Esophagus muscularis mucosa (tissue), 4 donors: ENCODE results near the gene ASB2. TPM values are rescaled to one million over a fixed set of nuclear protein-coding genes. Genes with fewer than 3 reads are reported as not detected.

Source experiments
- DNase-seq: peaks from one replicate; pipeline ENCODE4 v3.0.0-alpha.2; 2017; ENCODE audit errors: extremely low spot score
- H3K27ac ChIP-seq, 4 donors: fragments of 200-600 bp; sonication (generic); replicated peaks in 1 of 4; 1 replicate in 3 of 4; 2 replicates in 1 of 4; pipeline ENCODE4 v1.5.1; 2016 to 2019; ENCODE audit warnings: mild to moderate bottlenecking in 1 of 4
- H3K27me3 ChIP-seq, 4 donors: fragments of 200-600 bp; sonication (generic); one replicate each; pipeline versions ENCODE4 v1.5.1 to v1.6.0; 2016 to 2019
- H3K36me3 ChIP-seq, 4 donors: fragments of 200-600 bp; sonication (generic); one replicate each; pipeline ENCODE4 v1.5.1; 2016 to 2019
- H3K4me1 ChIP-seq, 4 donors: fragments of 200-600 bp; sonication (generic); one replicate each; pipeline ENCODE4 v1.5.1; 2016 to 2019
- H3K4me3 ChIP-seq, 4 donors: fragments of 200-600 bp; sonication (generic); 1 replicate in 2 of 4; 2 replicates in 2 of 4; pipeline ENCODE4 v1.5.1; 2016 to 2019; ENCODE audit warnings: mild to moderate bottlenecking in 4 of 4, moderate library complexity in 1 of 4
- H3K9me3 ChIP-seq, 4 donors: fragments of 200-600 bp; sonication (generic); 1 replicate in 3 of 4; 2 replicates in 1 of 4; pipeline ENCODE4 v1.5.1; 2016 to 2019
- EP300 ChIP-seq: sonication (generic); formaldehyde crosslinking; IDR thresholded peaks from one replicate; pipeline ENCODE4 v1.6.1; 2017; ENCODE audit warnings: antibody characterized with exemption
- POLR2A ChIP-seq: fragments of 450-650 bp; IDR thresholded peaks from one replicate; pipeline ENCODE4 v1.6.1; 2017; ENCODE audit warnings: antibody characterized with exemption, moderate library complexity, mild to moderate bottlenecking, low read depth
- POLR2AphosphoS5 ChIP-seq, 2 donors: sonication (generic); formaldehyde crosslinking; IDR thresholded peaks; one replicate each; pipeline ENCODE4 v1.6.1; 2017; ENCODE audit warnings: antibody characterized with exemption in 2 of 2
- WGBS: methylation state at CpG from one replicate; pipeline ENCODE4 v1.1.5; 2018; 5-methylcytosine and 5-hydroxymethylcytosine counted together
- intact Hi-C: fragments of 100-400 bp; cut with DNase I; formaldehyde crosslinking; loops from one replicate; pipeline ENCODE4 v1.15.1; 2023
- total RNA-seq, 4 donors: library from RNA; depleted of rRNA; stranded (reverse); fragments of >200 nt; gene quantifications; one replicate each; pipeline versions ENCODE4 v1.1.0 to v1.2.1, GENCODE V29; 2016
- TF ChIP-seq, protein P1 (sequence below), 3 experiments: fragments of 200-600 bp in 2 of 3; fragments of 450-650 bp in 1 of 3; sonication (generic) in 2 of 3; IDR thresholded peaks; one replicate each; pipeline ENCODE4 v1.5.1; 2017 to 2019; ENCODE audit warnings: antibody characterized with exemption in 3 of 3, mild to moderate bottlenecking in 2 of 3, moderate library complexity in 1 of 3

ASB2 gene
- total RNA-seq, 4 donors from 2014 or later: 53.5 to 164 (median 105) TPM

DNA sequence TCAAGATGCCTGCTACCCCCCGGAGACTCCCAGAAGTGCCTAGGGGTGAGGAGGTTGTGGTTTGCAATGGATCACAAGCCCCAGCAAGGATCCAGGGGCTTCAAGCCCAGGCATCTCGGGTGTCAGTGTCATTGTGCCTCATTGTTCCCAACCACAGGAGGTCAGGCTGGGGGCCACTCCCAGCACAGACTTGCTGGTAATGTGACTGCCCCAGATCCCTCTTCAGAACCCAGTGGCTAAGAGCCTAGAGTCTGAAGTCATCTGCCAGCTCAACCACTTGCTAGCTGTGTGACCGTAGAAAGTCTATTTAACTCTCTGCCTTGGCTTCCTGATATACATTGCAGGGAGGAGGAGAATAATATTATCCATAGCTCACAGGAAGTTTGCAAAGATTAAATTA is 7.7 kb upstream of the ASB2 start:
- intact Hi-C loops: no loop called here
- Histone ChIP-seq H3K4me1 (peaks cover 53 to 81% (median 69%) of the 10 kb centered on the region in 4 donors), H3K9me3 (no peaks in the 10 kb centered on the region), H3K36me3 (no peaks in the 10 kb centered on the region), H3K27me3 (no peaks in the 10 kb centered on the region), H3K4me3 (no peak overlapping the region), H3K27ac (peak overlapping the region; percentile 88 to 95 (median 90))
- no peak for TF ChIP-seq EP300
- TF ChIP-seq, protein P1, sequence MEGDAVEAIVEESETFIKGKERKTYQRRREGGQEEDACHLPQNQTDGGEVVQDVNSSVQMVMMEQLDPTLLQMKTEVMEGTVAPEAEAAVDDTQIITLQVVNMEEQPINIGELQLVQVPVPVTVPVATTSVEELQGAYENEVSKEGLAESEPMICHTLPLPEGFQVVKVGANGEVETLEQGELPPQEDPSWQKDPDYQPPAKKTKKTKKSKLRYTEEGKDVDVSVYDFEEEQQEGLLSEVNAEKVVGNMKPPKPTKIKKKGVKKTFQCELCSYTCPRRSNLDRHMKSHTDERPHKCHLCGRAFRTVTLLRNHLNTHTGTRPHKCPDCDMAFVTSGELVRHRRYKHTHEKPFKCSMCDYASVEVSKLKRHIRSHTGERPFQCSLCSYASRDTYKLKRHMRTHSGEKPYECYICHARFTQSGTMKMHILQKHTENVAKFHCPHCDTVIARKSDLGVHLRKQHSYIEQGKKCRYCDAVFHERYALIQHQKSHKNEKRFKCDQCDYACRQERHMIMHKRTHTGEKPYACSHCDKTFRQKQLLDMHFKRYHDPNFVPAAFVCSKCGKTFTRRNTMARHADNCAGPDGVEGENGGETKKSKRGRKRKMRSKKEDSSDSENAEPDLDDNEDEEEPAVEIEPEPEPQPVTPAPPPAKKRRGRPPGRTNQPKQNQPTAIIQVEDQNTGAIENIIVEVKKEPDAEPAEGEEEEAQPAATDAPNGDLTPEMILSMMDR (IDR thresholded peaks at IDR 0.05): no peak
- TF ChIP-seq POLR2AphosphoS5 (IDR thresholded peaks at IDR 0.05): no peak
- no peak for TF ChIP-seq POLR2A
- WGBS: 92% methylated on average over 2 of the region's 3 CpGs
- no peak for DNase-seq

- intact Hi-C loops: no loop called here
- DNase-seq: no peak
- Histone ChIP-seq H3K9me3 (no peaks in the 10 kb centered on the region), H3K36me3 (no peaks in the 10 kb centered on the region), H3K27ac (peak overlapping the region; percentile 88 to 95 (median 90)), H3K4me1 (peaks cover 57 to 91% (median 78%) of the 10 kb centered on the region in 4 donors), H3K4me3 (no peak overlapping the region), H3K27me3 (no peaks in the 10 kb centered on the region)
- TF ChIP-seq POLR2A (no peak), POLR2AphosphoS5 (IDR thresholded peaks at IDR 0.05) (no peak), EP300 (no peak)
- TF ChIP-seq, protein P1 (IDR thresholded peaks at IDR 0.05): no peak
- 100% methylated on average over 1 of the region's 10 CpGs for WGBS
Observed at GRCh38 chr14:93982230-93983007, 6.0 kb upstream of the ASB2 start.

DNA sequence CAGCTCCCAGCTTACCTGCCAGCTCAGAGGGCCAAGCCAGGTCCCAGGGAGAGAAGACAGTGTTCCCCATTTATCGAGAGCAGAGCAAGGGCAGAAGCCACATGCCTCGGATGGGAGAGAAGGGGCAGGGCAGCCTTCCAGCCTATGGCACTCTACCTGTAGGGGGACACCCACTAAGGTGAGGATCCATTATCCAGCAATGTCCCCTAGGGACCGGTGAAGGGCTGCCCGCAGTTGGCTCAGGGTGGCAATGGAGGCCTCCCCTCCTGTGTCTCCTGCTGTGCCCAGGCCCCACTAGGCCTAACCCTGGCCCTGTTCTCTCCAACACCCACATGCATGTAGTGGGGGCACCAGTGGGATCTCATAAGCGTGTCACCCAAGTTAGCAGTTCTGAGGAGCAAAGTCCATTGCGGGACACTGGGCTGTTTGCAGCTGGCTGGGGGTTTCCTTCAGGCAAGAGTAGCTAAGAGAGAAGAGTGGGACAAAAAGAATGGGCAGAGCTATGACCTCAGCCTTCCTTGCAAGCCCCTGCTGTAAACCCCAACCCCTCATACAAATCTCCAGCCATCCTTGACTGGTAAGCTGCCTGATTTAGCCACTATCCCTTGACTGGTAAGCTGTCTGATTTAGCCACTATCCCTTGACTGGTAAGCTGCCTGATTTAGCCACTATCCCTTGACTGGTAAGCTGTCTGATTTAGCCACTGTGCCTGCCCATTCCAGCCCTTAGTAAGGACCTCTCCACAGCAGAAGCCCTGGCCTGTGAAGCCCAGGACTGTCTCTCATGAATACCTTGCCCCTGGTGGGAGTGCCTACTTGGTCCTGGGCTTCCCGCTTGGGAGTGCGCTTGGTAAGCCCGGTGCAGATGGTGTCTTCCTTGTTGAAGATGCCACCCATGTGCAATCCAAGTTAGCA is 5.2 kb upstream of the ASB2 start:
- Histone ChIP-seq H3K4me1 (peaks cover 61 to 91% (median 77%) of the 10 kb centered on the region in 4 donors), H3K4me3 (no peak overlapping the region), H3K36me3 (no peaks in the 10 kb centered on the region), H3K27ac (peak overlapping the region; percentile 88 to 95 (median 90)), H3K9me3 (no peaks in the 10 kb centered on the region), H3K27me3 (no peaks in the 10 kb centered on the region)
- 70% methylated on average over 8 of the region's 9 CpGs for WGBS
- no peak for TF ChIP-seq POLR2AphosphoS5 (IDR thresholded peaks at IDR 0.05)
- no peak for TF ChIP-seq POLR2A
- no peak for TF ChIP-seq EP300
- TF ChIP-seq, protein P1 (IDR thresholded peaks at IDR 0.05): peak in 1 of 3 experiments; percentile 10
- no peak for DNase-seq
- intact Hi-C loops: no loop called here

DNA sequence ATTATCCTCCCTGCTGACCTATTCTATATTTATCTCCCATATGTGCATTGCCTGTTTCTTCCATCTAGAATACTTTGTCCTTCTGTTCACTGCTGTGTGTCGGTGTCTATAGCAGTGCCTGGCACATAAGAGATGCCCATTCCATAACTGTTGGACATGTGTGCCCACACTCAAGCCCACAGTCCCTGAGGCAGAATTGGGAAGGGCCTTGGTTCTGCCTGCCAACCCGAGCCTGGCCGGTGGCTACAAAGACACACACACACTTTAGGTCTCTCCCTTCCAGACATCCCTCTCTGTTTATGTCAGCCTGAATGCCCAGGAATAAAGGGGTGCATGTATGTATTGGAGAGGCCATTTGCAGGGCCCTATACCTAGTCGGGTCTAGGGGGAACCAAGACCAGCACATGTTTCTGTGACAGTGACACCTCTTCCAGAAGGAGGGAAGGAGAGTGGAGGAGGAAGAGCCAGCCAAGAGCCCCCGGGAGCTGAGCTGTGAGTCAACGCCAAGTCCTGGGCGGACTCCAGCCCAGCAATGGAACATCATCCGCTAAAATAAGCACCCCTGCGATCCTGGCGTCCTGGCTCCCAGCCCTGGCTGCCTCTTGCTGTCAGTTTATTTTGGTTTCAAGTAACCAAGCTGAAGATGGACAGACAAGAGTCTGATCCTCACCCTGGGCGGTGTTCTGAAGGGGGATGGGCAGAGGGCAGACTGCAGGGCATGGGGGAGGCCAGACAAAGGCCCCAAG is 4.3 kb upstream of the ASB2 start:
- no peaks in the 10 kb centered on the region for H3K27me3 ChIP-seq
- H3K36me3 ChIP-seq: no peaks in the 10 kb centered on the region
- no peaks in the 10 kb centered on the region for H3K9me3 ChIP-seq
- intact Hi-C loops: no loop called here
- DNase-seq: no peak
- TF ChIP-seq EP300 (no peak), POLR2AphosphoS5 (IDR thresholded peaks at IDR 0.05) (peak; percentile 74 to 78)
- peaks cover 61 to 83% (median 72%) of the 10 kb centered on the region in 4 donors for H3K4me1 ChIP-seq
- H3K4me3 ChIP-seq: no peak overlapping the region
- H3K27ac ChIP-seq: peak overlapping the region; percentile 88 to 95 (median 90)
- WGBS: 24% methylated on average over 11 of the region's 11 CpGs
